GM12801 (cell line): ENCODE measurements around the gene RASSF7.

Experiments
- TF ChIP-seq, protein P1 (sequence below): IDR thresholded peaks from one replicate; pipeline ENCODE4 v1.5.1; 2011; ENCODE audit warnings: control low read depth; ENCODE audit not compliant: insufficient read length; ENCODE audit errors: extremely low read depth

RASSF7 gene

DNA sequence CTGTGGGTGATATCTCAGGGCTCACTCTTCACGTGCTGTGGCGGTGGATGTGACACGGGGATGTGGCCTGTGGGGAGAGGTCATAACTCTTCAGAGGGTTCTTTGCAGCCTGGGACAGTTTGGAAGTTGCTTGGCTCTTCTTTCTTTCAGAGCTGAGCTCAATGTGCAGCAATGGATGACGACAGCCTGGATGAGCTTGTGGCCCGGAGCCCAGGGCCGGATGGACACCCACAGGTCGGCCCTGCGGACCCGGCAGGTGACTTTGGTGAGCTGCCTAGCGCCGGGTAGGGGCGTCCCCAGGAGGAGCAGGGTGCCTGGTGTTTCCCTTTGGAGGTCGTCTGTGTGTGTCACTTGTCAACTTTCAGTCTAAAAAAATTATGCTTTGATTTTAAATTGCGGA, 20.6 kb downstream of the RASSF7 start:
- TF ChIP-seq, protein P1, sequence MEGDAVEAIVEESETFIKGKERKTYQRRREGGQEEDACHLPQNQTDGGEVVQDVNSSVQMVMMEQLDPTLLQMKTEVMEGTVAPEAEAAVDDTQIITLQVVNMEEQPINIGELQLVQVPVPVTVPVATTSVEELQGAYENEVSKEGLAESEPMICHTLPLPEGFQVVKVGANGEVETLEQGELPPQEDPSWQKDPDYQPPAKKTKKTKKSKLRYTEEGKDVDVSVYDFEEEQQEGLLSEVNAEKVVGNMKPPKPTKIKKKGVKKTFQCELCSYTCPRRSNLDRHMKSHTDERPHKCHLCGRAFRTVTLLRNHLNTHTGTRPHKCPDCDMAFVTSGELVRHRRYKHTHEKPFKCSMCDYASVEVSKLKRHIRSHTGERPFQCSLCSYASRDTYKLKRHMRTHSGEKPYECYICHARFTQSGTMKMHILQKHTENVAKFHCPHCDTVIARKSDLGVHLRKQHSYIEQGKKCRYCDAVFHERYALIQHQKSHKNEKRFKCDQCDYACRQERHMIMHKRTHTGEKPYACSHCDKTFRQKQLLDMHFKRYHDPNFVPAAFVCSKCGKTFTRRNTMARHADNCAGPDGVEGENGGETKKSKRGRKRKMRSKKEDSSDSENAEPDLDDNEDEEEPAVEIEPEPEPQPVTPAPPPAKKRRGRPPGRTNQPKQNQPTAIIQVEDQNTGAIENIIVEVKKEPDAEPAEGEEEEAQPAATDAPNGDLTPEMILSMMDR: no peak

DNA sequence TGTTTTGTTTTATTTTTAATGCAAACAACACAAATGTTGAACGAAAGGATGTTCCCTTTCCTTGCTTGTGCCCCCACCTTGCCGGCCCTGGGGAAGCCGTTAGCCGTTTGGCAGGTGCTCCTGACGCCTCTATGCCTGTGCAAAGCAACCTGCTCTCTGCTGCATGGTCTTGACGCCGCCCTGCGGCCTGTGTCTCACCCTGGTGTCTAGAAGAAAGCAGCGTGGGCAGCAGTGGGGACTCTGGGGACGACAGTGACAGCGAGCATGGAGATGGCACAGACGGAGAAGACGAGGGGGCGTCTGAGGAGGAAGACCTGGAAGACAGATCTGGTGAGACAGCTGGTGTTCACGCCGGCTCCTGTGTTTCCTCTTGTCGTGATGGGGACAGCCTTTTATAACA, 21.0 kb downstream of the RASSF7 start:
- TF ChIP-seq, protein P1: no peak

DNA sequence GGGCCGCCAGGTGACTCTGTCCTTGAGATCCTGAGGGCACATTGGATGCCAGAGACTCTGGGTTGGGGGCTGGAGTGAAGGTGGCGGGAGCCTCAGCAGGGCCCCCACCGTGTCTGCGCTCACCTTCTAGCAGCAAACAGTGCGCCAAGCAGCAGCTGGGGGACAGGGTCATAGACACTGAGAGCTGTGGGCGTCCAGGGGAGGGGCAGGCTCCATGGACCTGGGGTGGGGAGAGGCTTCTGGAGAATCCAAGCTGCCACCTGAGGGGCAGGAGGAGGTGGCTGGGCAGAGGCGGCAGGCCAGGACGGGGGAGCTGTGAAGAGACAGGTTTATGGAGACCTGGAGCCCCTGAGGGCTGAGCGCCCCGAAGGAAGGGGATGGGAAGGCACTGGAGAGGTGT, 23.5 kb downstream of the RASSF7 start:
- TF ChIP-seq, protein P1: no peak

DNA sequence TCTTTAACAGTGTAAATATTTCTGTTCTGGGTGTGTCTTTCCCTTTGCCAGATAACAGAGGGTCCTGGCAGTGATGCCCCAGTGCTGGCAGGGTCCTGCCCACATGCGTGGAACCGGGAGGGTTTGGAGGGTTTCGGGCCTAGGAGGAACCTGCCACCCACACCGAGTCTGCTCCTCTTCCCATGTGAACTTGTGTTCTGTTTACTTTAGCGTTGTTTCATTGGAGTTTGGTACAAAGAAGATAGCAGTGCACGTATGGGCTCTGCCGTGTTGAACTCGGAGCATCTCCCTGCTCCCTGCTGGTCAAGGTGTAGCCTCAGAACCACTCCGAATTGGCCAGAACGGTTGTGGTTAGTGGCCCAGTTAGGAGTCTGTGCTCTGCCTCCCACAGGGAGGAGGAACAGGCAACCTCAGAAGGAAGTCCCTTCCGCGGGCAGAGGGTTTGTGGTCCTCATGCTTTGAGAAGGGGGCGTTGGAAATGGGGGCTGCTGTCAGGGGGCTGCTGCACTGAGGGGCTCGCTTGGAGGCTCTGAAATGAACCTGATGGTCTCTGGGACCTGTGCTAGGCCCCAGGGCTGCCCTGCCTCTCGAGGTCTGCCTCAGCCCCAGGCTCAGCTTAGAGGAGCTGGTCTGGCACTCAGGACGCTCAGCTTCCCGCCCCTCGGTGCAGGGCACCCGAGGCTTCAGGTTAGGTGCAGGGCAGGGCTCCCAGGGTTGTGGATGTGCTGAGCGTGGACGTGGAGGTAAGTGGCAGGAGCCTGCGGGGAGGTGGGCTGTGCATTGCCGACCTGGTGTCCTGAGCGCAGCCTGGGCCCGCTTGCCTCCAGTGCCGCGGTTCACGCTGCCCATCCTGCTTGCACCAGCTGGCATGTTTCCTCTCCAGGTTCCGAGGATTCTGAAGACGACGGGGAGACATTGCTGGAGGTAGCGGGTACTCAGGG, 25.9 kb downstream of the RASSF7 start:
- TF ChIP-seq, protein P1: no peak

DNA sequence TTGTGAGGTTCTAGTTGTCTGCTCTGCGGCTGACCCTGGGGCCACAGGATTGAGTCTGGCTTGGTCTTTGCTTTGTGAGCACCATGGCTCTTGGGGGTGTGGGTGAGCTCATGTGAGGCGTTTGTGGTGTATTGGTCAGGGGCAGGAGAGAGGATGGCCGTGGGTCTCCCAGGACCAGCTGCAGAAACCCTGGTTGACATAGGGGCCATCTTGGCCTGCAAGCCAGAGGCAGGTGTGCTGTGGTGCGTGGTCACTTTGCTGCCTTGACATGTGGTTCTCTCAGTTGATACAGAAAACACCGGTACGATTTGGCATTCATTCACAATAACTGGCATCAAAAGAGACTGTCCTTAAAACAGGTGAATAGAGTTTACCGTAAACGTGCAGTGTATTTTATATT, 26.8 kb downstream of the RASSF7 start:
- TF ChIP-seq, protein P1: no peak

DNA sequence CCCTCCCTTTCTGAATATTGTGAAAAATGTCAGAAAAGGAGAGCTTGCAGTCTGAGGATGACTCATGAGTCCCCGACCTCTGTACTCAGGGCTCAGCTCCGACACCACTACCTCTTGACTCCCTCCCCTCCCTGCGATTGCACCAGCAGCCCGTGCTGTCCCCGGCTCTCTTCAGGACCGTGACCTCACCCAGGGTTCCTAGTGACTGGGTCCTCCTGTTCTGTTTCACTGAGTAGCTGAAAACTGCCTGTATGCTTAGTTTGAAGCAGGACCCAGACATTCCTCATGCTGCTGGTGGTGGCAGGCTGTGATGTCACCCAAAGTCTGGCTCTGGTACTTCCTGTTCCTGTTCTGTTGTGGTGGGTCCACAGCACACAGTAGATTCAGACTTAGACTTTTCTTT, 27.2 kb downstream of the RASSF7 start:
- TF ChIP-seq, protein P1: no peak

DNA sequence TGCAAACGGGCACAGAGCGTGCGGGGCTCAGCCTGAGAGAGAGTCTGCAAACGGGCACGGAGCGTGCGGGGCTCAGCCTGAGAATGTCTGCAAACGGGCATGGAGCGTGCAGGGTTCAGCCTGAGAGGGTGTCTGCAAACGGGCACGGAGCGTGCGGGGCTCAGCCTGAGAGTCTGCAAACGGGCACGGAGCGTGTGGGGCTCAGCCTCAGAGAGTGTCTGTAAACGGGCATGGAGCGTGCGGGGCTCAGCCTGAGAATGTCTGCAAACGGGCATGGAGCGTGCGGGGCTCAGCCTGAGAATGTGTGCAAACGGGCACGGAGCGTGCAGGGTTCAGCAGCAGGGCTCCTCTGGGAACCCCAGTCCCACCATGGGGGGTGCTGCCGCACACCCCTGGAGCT, 29.0 kb downstream of the RASSF7 start:
- TF ChIP-seq, protein P1: no peak
